AG04450 (cell line): ENCODE data around the gene JSRP1. TPM values are rescaled to one million over a fixed set of nuclear protein-coding genes. Genes with fewer than 3 reads are reported as not detected.

Source experiments
- CTCF ChIA-PET: fragments of 300-600, 350-600 bp; formaldehyde crosslinking; extraction: SDS; loops from one replicate; lab custom pipeline; 2022; ENCODE audit warnings: antibody characterized with exemption, inconsistent platforms; lab: Charles Lee
- POLR2A ChIA-PET: fragments of 350-600 bp; formaldehyde crosslinking; extraction: SDS; loops from one replicate; lab custom pipeline; 2021; ENCODE audit warnings: antibody characterized with exemption, inconsistent platforms; lab: Yijun Ruan, JAX
- DNase-seq: peaks from one replicate; pipeline ENCODE4 v3.0.0-alpha.2; 2011; ENCODE audit warnings: low read depth, low spot score
- H3K27ac ChIP-seq: one replicate; pipeline ENCODE4 v1.5.1; 2012; ENCODE audit warnings: low read depth, low read length, control low read depth
- H3K27me3 ChIP-seq: one replicate; pipeline ENCODE4 v1.6.0; 2012; ENCODE audit warnings: low read length; ENCODE audit not compliant: control insufficient read depth, insufficient read depth
- H3K4me3 ChIP-seq: 2 replicates; pipeline ENCODE4 v1.5.1; 2011; ENCODE audit warnings: mild to moderate bottlenecking, low read depth, low read length, control low read depth
- H3K9me3 ChIP-seq: 2 replicates; pipeline ENCODE4 v1.5.1; 2012; ENCODE audit warnings: low read length; ENCODE audit not compliant: control insufficient read depth, insufficient read depth
- polyA plus RNA-seq: library from polyadenylated mRNA; depleted of rRNA; stranded (reverse); fragments of >200 nt; gene quantifications from 2 replicates; pipeline ENCODE4 v1.2.3, GENCODE V29; 2011
- TF ChIP-seq, protein P1 (sequence below): IDR thresholded peaks from 2 replicates; pipeline ENCODE4 v1.5.1; 2011; ENCODE audit warnings: low read depth, low read length, control low read depth, inconsistent platforms

JSRP1 gene
- polyA plus RNA-seq, 1 experiment = not detected

DNA sequence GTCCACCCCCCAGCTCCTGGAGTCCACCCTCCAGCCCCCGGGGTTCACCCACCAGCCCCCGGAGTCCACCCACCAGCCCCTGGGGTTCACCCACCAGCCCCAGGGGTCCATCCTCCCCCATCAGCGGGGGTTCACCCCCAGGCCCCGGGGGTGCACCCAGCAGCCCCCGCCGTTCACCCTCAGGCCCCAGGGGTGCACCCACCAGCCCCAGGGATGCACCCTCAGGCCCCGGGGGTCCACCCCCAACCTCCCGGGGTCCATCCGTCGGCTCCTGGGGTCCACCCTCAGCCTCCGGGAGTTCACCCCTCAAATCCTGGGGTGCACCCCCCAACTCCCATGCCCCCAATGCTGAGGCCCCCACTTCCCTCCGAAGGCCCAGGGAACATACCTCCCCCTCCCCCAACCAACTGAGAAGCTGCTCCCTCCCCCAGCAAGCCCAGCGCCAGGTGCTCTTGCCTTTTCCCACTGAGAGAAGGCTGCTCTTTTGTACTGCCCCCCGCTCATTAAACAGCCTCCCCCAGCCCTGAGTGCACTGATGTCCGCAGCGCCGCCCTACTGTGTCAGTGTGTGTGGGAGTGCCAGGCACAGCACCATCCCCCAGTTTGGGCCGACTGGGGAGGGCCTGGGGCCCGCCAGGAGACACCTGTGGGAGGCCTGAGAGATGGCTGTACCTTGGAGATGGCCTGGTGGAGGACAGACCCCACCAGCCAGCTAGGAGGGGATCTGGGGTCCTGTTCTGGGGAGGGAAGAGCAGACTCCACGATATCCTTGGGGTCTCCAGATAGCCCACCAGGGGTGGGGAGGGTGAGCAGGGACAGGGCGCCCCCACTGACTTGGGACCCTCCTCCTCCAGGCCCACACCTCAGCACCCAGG, 7.8 kb downstream of the JSRP1 start:
- no peak overlapping the region for H3K4me3 ChIP-seq
- CTCF ChIA-PET = interaction anchor here (1.0 kb wide), 1 partner anchor 11 kb away, joined by 3 read pairs; no protein-coding TSS in a partner anchor
- POLR2A ChIA-PET = interaction anchor here (0.6 kb wide), 1 partner anchor 96 kb away, joined by 3 read pairs; no protein-coding TSS in a partner anchor
- DNase-seq = no peak
- peaks cover 28% of the 10 kb centered on the region for H3K27me3 ChIP-seq
- no peak overlapping the region for H3K27ac ChIP-seq
- no peaks in the 10 kb centered on the region; the same call in 1 of the 2 replicates for H3K9me3 ChIP-seq
- TF ChIP-seq, protein P1, sequence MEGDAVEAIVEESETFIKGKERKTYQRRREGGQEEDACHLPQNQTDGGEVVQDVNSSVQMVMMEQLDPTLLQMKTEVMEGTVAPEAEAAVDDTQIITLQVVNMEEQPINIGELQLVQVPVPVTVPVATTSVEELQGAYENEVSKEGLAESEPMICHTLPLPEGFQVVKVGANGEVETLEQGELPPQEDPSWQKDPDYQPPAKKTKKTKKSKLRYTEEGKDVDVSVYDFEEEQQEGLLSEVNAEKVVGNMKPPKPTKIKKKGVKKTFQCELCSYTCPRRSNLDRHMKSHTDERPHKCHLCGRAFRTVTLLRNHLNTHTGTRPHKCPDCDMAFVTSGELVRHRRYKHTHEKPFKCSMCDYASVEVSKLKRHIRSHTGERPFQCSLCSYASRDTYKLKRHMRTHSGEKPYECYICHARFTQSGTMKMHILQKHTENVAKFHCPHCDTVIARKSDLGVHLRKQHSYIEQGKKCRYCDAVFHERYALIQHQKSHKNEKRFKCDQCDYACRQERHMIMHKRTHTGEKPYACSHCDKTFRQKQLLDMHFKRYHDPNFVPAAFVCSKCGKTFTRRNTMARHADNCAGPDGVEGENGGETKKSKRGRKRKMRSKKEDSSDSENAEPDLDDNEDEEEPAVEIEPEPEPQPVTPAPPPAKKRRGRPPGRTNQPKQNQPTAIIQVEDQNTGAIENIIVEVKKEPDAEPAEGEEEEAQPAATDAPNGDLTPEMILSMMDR = no peak

DNA sequence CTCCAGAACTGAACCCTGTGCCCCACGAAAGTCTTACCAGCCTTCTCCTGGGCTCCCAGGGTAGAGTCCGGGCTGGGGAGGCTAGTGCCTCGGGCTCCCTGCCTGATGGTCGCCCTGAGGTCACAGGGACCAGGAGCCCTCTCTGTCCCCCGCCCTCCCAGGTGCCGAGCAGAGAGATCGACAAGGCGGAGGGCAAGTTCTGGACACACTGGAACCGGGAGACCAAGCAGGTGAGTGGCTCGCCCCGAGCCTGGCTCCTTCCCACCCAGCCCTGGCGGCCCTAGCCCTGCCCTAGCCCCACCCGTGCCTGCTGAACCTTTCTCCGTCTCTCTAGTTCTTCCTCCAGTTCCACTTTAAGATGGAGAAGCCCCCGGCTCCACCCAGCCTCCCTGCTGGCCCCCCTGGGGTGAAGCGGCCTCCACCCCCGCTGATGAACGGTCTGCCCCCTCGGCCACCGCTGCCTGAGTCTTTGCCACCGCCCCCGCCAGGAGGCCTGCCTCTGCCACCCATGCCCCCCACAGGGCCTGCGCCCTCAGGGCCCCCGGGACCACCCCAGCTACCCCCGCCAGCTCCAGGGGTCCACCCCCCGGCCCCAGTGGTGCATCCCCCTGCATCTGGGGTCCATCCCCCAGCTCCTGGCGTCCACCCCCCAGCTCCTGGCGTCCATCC, 8.7 kb downstream of the JSRP1 start:
- DNase-seq = no peak
- Histone ChIP-seq H3K27me3 (peaks cover 20% of the 10 kb centered on the region), H3K9me3 (no peaks in the 10 kb centered on the region; the same call in 1 of the 2 replicates), H3K27ac (no peak overlapping the region), H3K4me3 (no peak overlapping the region)
- ChIA-PET POLR2A (no interaction called here), CTCF (no interaction called here)
- TF ChIP-seq, protein P1 = no peak

DNA sequence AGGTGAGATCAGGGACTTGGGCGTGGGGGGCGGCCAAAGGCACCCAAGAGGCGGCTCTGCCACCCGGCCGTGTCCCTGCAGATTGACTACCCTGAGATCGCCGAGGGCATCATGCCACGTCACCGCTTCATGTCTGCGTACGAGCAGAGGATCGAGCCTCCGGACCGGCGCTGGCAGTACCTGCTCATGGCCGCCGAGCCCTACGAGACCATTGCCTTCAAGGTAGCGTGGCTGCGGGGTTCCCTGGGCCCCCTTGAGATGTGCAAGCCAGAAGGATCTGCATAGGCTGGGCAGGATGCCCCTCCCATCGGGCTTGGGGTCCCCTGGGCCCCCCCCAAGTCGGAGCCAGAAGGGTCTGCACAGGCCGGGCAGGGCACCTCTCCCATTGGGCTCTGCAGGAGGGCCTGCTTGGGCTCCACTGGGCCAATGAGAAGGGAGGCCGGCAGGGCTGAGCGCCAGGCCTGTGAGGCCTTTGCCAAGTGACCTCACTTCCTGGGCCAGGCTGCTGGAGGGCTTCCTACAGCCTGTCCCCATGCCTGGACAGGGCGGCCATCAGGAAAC, 9.3 kb downstream of the JSRP1 start:
- H3K27ac ChIP-seq = no peak overlapping the region
- no peak for DNase-seq

DNA sequence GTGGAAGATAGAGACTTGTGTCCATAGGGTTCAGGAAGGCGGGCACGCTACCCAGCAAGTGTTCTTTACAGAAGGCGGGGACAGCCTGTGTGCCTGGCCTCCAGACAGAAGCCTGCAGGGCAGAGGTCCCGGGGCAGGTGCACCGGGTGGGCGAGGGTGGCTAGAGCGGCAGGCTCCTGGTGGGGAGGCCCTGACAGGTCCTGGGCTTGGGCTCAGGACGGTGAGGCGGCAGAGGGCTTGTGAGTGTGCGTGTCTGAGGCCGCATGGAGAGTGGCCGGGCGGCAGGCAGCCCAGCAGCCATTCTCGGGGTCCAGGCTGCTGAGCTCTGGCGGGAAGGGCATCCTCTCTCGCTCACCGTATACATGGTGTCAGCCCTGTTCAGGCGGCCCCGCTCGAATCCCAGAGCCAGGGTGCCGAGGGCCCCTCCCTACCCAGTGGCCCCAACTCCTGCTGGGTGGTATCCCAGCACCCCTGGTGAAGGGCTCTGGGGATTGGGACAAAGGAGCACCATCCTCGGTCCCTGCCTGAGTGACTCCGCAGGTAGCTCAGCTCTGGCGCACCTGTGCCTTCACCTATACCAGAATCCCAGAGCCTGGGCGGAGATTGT, 10.1 kb downstream of the JSRP1 start:
- no peak overlapping the region for H3K27ac ChIP-seq
- H3K27me3 ChIP-seq = peaks cover 10% of the 10 kb centered on the region
- H3K9me3 ChIP-seq = no peaks in the 10 kb centered on the region; the same call in 1 of the 2 replicates
- DNase-seq = no peak
- ChIA-PET CTCF (no interaction called here), POLR2A (interaction anchor here (0.6 kb wide), 1 partner anchor 17 kb away, joined by 4 read pairs; no protein-coding TSS in a partner anchor)
- TF ChIP-seq, protein P1 = no peak
- H3K4me3 ChIP-seq = no peak overlapping the region

More for the DNA sequence above, 9.3 kb downstream of the JSRP1 start:
- TF ChIP-seq, protein P1 = no peak
- CTCF ChIA-PET = no interaction called here
- Histone ChIP-seq H3K4me3 (no peak overlapping the region), H3K9me3 (no peaks in the 10 kb centered on the region; the same call in 1 of the 2 replicates), H3K27me3 (peaks cover 13% of the 10 kb centered on the region)
- POLR2A ChIA-PET = no interaction called here
